ENCODE results near the gene MB.

MB gene

GRCh38 chr22:35577799-35578659, 39.1 kb downstream of the MB start:
- no peak for DNase-seq (ENCODE audit: low read depth in 3 of 3, low spot score in 1 of 3)

DNA sequence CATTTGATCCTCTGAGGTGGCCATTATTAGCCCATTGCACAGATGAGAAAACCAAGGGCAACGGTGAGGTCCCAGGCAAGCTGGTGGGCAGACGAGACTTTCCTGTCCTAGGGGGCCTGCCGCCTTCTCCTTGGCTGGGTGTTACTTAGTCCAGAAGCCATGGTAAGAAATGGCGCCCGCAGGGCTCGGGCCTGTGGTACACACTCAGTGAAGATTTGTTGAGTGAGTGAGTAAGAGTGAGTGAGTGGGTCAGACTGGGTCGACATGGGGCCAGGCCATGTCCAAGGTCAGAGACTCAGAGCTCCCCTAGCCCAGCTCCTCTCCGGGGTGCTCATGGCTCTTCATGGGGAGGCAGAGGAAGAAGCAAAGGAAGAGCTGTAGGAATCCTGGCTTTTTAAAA, 40.5 kb downstream of the MB start:
- DNase-seq (ENCODE audit: low read depth in 3 of 3, low spot score in 1 of 3) = no peak

DNA sequence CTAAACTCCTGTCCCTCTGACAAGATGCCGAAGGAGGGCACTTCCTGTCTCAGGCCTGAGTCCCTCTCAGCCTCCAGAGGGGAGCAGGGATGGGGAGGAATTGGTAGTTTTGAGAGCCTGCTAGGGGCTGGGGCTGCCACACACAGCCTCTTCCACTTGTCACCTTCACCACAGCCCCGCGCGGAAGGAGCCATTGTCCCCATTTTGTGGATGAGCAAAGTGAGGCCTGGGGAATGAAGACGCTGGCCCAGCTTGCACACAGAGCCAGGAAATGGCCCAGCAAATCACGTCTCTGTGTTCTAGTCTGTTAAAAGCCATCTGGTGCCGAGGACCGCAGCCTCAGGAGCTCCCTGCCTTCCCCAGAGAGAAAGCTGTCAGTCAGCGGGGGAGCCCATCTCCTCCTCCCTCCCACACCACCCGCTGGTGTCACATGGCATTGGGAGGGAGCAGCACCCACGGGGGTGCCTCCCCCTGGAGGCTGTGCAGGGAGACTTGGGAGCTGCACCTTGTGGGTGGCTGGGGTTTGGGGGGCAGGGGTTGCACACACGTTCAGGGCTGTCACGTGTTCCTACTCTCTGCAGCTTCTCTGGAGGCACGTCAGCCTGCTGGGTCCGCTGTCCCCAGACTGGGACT, 41.9 kb downstream of the MB start:
- no peak for DNase-seq (ENCODE audit: low read depth in 3 of 3, low spot score in 1 of 3)

DNA sequence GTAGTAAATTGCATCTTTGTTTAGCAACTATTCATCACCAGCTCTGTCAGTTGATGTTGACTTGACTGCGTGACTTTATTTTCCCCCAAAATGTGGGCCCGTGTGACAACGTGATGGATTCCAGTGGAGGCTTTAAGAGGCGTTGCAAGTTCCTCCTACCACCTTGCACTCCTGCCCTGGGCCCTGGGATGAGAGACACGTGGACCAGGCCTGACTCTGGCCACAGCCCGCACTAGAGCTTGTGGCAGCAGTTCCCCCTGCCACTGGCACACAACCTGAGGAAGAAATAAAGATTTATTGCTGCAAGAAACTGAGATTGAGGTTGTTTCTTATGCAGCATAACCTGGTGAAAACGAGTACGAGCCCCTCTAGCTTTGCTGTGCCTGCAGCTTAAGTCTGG, 44.6 kb downstream of the MB start:
- no peak for DNase-seq (ENCODE audit: low read depth in 3 of 3, low spot score in 1 of 3)

DNA sequence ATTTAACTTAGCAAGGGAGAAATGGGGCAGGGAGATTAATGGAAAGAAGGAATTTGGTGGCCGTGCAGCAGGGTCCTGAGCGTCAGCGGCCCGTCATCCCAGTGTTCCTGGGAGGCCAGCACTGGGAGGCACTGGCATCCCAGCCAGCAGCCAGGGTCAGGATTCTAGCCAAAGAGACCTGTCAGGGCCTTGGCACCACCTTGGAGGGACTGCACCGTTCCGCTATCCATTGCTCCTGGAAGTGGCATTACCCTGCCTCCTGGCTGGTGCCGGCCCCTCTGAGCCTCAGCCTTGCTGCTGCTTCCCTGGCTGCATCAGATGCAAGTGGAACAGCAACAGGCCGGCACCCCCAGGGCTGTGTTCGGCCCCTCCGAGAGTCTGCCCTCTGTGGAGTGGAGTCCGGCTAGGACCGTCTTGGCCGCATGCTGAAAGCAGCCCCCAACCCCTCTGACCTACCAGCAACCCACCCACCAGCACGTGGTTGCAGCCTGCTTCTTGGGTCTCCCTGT, 46.4 kb downstream of the MB start:
- no peak for DNase-seq (ENCODE audit: low read depth in 3 of 3, low spot score in 1 of 3)

DNA sequence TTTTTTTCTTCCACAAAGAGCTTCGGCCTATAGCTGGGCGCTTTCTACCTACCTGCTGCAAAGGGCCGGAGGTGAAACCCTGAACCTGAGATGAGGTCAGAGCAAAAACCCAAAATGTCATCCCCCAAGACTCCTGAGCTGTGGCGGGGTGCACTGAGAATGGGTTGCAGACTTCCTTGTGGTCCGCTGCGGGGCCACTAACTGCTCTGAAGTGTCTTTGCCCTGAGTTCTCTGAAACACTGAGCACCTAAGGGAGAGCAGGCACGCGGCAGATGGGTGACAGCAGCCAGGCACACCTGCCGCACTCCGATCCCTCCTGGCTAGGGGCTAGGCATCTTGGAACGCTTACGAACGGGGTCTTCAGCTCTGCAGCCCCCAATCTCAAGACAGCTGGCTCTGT, 47.2 kb downstream of the MB start:
- DNase-seq (ENCODE audit: low read depth in 3 of 3, low spot score in 1 of 3) = no peak

DNA sequence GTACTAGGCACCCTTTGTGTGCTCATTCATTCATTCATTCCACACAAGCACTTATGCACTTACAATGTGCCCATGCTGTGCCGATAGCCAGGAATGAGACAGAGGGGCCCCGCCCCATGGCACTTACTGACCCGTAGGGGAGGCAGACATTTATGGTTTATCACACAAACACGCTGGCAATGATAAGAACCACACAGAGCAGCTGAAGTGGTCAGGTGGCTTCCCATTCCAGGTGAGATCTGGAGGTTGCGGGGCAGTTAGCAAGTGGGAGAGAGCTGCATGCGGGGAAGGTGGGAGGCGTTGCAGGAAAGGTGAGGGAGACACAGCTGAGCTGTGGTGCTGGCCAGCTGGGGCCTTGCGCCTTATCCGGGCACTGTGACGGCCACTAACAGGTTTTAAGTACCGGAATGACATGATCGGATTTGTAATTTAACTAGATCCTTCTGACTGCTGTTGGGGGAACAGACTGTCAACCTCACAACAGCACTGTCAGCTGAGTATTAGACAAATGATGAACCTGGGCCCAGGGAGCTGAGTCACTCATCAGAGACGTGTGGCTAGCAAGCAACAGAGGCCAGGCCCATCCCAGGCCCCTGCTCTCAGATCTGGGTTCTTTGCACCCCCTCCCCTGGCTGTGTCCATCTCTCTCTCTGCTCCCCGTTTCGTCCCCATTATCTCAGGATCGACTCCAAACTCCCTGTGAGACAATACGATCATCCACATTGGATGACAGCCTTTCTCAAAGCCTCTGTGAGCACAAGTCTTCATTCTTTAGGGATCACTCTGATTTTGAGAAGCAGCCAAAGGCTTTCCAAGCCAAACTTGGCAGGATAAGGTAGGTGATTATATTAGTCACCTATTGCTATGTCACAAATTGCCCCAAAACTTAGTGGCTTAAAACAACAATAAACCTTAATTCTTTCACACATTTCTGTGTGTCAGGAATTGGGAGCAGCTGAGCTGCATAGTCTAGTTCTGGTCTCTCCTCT, 48.1 kb downstream of the MB start:
- DNase-seq (ENCODE audit: low read depth in 3 of 3, low spot score in 1 of 3) = no peak

GRCh38 chr22:35567351-35568141, 49.6 kb downstream of the MB start:
- no peak for DNase-seq (ENCODE audit: low read depth in 3 of 3, low spot score in 1 of 3)

- DNase-seq (ENCODE audit: low read depth in 3 of 3, low spot score in 1 of 3) = no peak
These were observed 51.9 kb downstream of the MB start for GRCh38 chr22:35564975-35565867.

GRCh38 chr22:35563211-35563610, 53.9 kb downstream of the MB start:
- no peak for DNase-seq (ENCODE audit: low read depth in 3 of 3, low spot score in 1 of 3)

DNA sequence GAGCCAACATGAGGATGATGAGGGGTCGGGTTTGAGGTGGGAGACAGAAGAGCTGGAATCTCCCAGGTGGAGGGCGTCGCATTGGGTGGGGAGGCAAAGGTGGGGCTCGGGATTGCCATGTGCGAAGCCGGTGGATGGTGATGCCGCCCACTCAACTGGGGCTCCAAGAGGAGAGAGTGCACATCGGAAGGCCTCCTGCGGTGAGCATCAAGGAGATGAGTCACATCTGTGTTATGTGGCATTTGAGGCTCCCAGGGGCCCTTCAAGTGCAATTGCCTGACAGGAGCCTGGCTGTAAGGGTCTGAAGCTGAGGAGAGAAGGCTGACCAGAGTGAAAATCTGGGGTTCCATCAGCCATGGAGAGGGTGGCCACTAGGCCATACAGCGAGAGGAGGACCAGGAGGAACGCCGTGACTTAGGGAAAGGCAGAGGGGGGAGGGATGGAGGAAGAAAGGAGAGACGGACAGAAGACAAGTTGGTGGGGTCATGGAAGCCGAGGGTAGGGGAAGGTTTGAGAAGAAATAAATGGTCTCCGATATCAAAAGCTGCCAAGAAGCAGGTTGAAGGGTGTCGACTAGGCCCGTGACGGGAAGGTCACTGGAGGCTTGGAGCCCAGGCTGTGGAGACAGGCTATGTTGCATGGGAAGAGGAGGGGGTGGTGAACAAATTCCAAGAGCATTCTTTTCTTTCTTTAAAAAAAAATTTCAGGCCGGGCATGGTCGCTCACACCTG, 55.2 kb downstream of the MB start:
- no peak for DNase-seq (ENCODE audit: low read depth in 3 of 3, low spot score in 1 of 3)

DNA sequence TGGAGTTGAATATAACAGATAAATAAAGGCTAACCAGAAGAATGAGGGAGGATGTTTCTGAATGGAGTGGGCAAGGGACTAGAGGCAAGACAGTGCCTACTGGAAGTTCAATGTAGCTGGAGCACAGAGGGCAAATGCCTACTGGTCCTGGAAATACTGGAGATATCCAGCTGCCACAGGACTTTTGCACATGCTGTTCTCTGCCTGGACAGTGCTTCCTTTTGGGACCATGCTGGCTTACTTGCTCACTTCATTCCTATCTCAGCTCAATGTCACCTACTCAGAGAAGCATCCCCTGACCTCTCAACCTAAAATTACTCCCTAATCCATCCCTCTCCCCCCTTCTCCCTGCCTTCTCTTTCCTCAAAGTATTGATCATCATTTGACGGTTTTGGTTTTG, 56.3 kb downstream of the MB start:
- no peak for DNase-seq (ENCODE audit: low read depth in 3 of 3, low spot score in 1 of 3)

GRCh38 chr22:35560366-35560765, 56.8 kb downstream of the MB start:
- no peak for DNase-seq (ENCODE audit: low read depth in 3 of 3, low spot score in 1 of 3)

DNA sequence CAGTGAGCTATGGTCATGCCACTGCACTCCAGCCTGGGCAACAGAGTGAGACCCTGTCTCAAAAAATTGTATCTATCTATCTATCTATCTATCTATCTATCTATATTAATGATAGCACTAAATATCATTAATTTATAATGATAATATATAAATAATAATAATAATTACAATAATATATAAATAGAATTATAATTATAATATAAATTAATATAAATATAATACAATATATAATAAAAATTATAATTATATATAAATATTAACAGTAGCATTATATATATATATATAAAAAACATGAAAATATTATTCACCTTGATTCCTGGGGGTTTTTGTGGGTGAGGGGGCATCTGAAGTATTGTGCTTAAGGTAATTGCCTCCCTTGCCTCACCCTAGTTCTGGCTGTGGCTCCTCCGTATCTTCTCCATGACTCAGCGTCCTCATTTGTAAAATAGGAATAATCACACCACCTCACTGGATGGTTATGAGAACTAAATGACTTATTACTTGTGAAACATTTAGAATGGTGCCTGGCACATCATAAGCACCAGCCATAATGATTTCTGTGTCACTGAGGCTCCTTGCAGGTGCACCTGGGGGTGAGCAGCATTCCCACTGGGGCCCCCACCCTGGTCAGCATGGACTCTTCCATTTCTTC, 57.6 kb downstream of the MB start:
- no peak for DNase-seq (ENCODE audit: low read depth in 3 of 3, low spot score in 1 of 3)

GRCh38 chr22:35558719-35559118, 58.4 kb downstream of the MB start:
- DNase-seq (ENCODE audit: low read depth in 3 of 3, low spot score in 1 of 3) = no peak

DNA sequence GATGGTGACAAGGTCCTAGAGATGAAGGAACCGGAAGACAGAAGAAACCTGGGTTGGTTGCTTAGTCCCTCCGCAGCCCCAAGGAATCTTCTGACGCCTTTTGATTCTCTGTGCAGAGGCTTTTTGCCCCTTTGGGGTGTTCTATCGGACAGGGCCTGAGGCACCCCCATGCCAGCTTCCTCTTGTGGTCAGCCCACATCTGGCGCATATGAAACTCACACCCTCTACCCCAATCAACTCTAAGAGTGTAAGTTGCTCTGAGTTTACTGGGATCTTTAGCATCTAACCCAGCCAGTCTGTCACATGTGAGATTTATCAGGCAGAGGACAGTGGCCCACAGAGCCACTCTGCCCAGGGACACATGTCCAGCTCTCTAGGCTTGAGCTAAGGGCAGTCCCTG, 59.1 kb downstream of the MB start:
- no peak for DNase-seq (ENCODE audit: low read depth in 3 of 3, low spot score in 1 of 3)

Data from stimulated activated CD4-positive, alpha-beta T cell treated with anti-CD3 and anti-CD28 coated beads, TNF-alpha, amount 100 ng/mL, for 1 hour (primary cell).